Measurements from ENCODE around the gene MARCHF2.

Gene MARCHF2

DNA sequence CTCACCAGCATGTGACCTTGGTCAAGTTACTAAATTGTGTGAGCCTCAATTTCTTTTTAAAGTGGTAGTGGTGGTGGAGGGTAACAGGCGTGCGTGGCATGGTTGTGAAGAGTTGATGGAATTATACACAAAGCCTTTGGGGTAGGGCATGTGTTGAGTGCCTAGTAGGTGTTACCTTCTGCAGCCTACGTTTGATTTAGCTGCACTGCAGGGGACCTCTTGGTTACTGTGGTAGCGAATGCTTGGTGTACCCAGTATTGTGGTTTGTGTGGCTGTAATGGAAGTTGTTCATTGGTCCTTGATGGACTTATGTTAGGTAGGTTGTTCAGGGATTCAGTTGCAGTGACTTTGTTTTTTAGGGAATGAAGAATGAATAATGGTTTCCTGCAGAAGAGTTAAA is 64.8 kb downstream of the MARCHF2 start:
- DNase-seq (ENCODE audit: low read depth in 2 of 2): no peak

DNA sequence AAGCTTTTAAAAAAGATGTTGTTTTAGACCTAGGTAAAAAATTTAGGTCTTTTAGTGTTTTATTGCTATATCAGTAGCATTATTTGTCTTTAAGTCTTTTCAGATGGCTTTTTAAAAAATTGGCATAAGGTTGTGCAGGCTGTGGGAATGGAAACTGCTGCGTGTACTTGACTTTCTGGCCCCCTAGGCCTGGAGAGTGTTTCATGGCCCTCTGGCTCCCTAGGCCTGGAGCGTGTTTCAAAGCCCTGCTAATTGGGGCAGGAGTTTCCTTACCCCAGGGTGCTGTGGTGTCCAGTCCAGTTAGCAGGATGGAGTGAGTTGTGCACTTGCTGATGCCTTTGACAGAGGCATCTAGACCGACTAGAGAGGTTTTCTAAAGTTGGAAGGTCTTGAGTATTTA is 65.5 kb downstream of the MARCHF2 start:
- DNase-seq (ENCODE audit: low read depth in 2 of 2): no peak

DNA sequence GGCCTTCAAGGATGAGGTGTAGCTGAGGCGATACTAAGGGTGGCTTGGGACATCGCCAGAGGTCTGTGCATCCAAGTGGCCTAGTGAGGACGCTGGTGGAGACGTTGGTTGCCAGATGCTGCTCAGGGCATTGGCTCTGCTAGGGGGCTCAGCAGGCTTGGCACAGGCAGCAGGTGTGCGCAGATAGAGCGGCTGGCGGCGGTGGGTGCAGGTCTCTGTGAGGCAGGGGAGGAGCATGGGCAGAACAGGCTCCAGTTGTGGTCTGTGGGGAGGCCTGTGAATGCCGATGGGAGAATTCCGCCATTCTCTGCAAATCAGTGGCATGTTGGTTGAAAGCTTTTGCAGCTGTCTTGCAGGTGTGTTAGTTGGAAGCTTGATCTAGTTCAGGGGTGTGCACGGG is 68.1 kb downstream of the MARCHF2 start:
- no peak for DNase-seq (ENCODE audit: low read depth in 2 of 2)

DNA sequence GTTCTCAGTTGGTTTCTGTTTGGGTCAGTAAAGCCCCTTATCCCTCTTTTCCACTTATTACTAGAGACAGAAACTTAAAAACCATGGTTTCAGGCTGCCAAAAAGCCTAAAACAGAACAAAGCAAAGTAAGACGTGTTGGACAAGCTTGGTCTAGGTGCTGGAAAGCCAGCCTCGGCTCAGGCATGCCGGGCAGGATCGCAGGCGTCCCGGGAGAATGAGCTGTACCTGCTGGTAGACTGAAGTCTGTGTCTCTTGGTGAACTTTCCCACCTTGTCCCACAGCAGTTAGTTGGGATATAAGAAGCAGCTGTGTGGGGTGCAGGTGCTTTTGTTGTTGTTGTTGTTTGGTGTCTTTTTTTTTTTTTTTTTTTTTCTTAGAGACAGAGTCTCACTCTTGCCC is 68.5 kb downstream of the MARCHF2 start:
- DNase-seq (ENCODE audit: low read depth in 2 of 2): no peak

DNA sequence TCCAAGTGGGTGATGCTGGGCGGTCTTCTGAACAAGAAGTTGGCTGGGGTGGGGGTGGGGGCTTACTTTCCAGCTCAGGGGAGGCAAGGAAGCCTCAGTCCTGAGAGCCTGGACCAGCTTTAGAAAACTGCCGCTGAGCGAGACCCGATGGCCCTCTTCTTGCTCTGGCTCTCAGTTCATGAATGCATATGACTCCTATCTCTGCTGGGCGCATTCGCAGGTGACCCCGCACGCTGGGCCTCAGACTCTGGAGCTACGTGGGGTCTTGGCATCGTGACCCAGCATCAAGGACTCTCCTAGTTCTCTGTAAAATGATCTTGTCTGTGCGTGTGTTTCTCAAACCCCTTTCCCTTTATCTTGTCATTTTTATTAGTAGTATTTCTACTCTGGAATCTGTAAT is 69.6 kb downstream of the MARCHF2 start:
- DNase-seq (ENCODE audit: low read depth in 2 of 2): no peak

DNA sequence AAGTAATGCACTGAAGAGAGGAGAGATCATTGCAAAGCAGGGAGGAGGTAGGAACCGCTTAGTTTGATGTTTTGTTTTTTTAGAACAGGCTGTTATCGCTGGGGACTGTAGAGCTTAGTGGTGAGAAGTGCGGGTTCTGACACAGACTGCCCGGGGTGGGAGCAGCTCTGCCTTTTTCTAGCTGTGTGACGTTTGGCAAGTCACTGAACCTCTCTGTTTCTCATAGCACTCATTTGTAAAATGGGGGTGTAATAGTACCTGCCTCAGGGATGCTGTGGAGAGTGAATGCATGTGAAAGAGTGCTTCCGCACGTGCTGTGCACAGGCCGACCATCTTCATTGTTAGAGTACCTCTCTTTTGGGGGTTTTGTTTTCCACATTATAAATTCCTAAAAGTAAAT is 70.1 kb downstream of the MARCHF2 start:
- DNase-seq (ENCODE audit: low read depth in 2 of 2): no peak

DNA sequence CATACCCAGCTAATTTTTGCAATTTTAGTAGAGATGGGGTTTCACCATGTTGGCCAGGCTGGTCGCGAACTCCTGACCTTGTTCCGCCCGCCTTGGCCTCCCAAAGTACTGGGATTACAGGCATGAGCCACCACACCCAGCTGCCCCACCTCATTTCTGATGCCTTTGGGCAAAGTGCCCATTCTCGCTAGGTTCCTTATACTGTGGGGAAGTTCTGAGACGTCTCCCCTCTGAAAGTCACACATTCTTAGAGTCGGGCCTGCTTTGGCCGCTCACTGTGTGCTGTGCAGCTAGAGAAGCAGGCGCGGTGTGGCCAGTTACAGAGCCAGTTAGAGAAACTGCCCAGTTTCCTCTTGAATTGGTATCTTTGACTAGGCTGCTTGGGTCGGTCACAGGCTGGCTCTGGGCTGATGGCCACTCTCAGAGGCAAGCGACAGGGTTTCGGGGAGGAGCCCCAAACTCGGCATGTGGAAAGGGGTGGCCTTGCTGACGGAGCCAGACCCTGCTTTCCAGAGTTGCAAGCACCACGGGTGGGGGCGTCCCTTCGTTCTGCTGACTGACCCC is 71.3 kb downstream of the MARCHF2 start:
- no peak for DNase-seq (ENCODE audit: low read depth in 2 of 2)

DNA sequence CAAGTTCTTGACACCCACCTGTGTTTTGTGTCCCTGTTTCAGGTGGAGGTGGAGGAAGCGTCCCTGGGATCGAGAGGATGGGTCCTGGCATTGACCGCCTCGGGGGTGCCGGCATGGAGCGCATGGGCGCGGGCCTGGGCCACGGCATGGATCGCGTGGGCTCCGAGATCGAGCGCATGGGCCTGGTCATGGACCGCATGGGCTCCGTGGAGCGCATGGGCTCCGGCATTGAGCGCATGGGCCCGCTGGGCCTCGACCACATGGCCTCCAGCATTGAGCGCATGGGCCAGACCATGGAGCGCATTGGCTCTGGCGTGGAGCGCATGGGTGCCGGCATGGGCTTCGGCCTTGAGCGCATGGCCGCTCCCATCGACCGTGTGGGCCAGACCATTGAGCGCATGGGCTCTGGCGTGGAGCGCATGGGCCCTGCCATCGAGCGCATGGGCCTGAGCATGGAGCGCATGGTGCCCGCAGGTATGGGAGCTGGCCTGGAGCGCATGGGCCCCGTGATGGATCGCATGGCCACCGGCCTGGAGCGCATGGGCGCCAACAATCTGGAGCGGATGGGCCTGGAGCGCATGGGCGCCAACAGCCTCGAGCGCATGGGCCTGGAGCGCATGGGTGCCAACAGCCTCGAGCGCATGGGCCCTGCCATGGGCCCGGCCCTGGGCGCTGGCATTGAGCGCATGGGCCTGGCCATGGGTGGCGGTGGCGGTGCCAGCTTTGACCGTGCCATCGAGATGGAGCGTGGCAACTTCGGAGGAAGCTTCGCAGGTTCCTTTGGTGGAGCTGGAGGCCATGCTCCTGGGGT is 72.7 kb downstream of the MARCHF2 start:
- DNase-seq (ENCODE audit: low read depth in 2 of 2): no peak

DNA sequence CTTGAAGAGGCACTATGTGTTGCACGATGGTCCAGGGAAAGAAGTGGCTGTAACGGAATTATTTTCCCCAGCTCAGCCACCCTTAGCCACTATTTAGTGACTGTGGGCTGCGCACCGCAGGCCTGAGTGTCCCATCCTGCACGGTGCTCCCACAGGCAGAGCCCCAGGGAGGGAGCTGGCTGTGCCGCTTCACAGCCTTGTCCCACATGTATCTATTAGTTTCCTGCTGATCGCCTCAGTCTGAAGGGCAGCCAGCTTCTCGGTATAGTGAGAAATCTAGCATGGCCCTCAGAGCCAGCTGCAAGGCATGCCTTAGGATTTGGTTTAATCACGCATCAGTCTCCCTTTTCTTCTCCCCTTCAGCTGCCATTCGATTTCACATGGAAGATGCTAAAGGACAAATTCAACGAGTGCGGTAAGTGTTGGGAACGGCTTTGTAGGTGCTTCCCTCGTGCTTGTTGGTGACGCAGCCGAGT is 73.6 kb downstream of the MARCHF2 start:
- no peak for DNase-seq (ENCODE audit: low read depth in 2 of 2)

DNA sequence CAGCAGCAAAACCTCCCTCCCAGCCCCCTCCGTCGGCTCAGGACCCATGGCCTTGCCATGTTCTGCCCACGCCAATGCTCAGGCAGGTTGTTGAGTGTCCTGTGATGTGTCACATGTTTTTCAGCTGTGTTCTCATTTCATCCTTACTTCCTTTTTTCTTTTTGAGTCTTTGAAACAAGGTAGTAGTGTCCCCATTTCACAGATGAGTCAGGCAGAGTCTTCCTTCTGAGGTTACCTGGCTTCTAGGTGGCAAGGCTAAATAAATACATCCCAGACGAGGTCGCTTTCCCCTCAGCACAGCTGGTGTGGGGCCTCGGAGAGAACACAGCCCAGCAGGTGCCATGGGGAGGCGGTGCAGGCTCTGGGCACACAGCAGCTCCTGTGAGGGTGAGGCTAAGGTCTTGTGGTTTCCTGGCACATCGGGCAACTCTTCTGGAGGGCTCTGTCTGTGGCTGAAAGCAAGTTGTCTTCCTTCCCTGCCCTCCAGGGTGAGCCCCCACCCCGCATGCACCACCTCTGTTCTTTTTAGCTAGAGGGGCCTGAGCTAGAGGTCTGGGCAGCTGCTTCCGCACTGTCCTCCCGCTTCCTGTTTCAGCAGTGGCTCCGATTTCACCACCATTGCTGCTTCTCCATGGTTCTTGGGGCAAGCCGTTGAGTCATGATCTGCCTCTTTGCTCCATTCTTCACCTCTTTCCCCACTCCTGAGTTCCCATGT is 74.2 kb downstream of the MARCHF2 start:
- peak; percentile 14 to 17 for DNase-seq (ENCODE audit: low read depth in 2 of 2)

DNA sequence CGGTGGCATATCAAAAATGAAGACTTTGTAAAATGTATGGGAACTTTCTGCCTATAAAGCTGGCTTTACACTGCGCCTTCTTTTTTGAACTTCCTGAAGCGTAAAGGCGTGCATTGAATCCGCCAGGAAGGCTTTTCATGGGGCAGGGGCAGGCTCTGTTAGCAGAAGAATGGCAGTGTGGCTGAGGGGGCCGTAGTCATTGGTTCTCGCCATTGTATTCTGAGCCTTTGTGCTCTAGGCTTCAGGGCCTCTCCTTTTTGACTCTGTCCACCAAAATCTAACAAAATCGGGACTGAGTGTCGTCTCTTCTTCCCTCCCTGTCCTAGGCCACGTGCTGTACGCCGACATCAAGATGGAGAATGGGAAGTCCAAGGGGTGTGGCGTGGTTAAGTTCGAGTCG is 75.3 kb downstream of the MARCHF2 start:
- no peak for DNase-seq (ENCODE audit: low read depth in 2 of 2)

Data from activated CD8-positive, alpha-beta memory T cell treated with anti-CD3 and anti-CD28 coated beads for 4 hours (primary cell).